HEK293 (cell line): ENCODE data around the gene MELTF.

Source experiments
- CTCF ChIA-PET: fragments of 350-600 bp; formaldehyde crosslinking; extraction: SDS; loops from one replicate; lab custom pipeline; 2021; ENCODE audit warnings: antibody characterized with exemption; lab: Yijun Ruan, JAX
- POLR2A ChIA-PET: fragments of 300-600 bp; formaldehyde crosslinking; extraction: SDS; loops from one replicate; lab custom pipeline; 2020; ENCODE audit warnings: antibody characterized with exemption, inconsistent platforms; lab: Yijun Ruan, JAX
- H3K27ac ChIP-seq: fragments of 200-500 bp; sonication (Bioruptor generic); 2 replicates; pipeline ENCODE4 v1.5.1; 2014; ENCODE audit warnings: low read depth, low read length, control low read depth, inconsistent platforms; ENCODE audit errors: extremely low read depth
- H3K36me3 ChIP-seq, 2 experiments: fragments of 200-500 bp in 1 of 2; sonication (Bioruptor generic) in 1 of 2; 1 replicate in 1 of 2; 2 replicates in 1 of 2; pipeline ENCODE4 v1.5.1; 2014 to 2017; ENCODE audit warnings: inconsistent platforms in 2 of 2, low read length in 2 of 2; ENCODE audit not compliant: control insufficient read depth in 2 of 2, insufficient read depth in 1 of 2
- H3K4me1 ChIP-seq: fragments of 200-500 bp; sonication (Bioruptor generic); 2 replicates; pipeline ENCODE4 v1.5.1; 2014; ENCODE audit warnings: mild to moderate bottlenecking, low read length, inconsistent platforms; ENCODE audit not compliant: control insufficient read depth, insufficient read depth
- H3K4me3 ChIP-seq: 2 replicates; pipeline ENCODE4 v1.5.1; 2011; ENCODE audit warnings: low read depth, mild to moderate bottlenecking, control low read depth, low read length, moderate library complexity
- H3K9me3 ChIP-seq: fragments of 200-500 bp; sonication (Bioruptor generic); 2 replicates; pipeline ENCODE4 v1.5.1; 2014; ENCODE audit warnings: low read depth, low read length, inconsistent platforms; ENCODE audit not compliant: control insufficient read depth, insufficient read depth
- OSR2 ChIP-seq: fragments of 450-650 bp; formaldehyde crosslinking; IDR thresholded peaks from 2 replicates; pipeline ENCODE4 v1.5.1; 2016; ENCODE audit warnings: missing biosample characterization, missing genetic modification characterization
- SALL2 ChIP-seq: fragments of 450-650 bp; formaldehyde crosslinking; IDR thresholded peaks from 2 replicates; pipeline ENCODE4 v1.5.0; 2017; ENCODE audit warnings: missing biosample characterization, mild to moderate bottlenecking, missing genetic modification characterization, borderline replicate concordance
- ZBTB49 ChIP-seq: fragments of 450-650 bp; formaldehyde crosslinking; IDR thresholded peaks from 2 replicates; pipeline ENCODE4 v1.5.1; 2016; ENCODE audit warnings: missing biosample characterization, missing genetic modification characterization, low read depth
- ZNF155 ChIP-seq: fragments of 450-650 bp; formaldehyde crosslinking; IDR thresholded peaks from 2 replicates; pipeline ENCODE4 v1.5.1; 2016; ENCODE audit warnings: missing biosample characterization, missing genetic modification characterization
- ZNF174 ChIP-seq: fragments of 450-650 bp; formaldehyde crosslinking; IDR thresholded peaks from 2 replicates; pipeline ENCODE4 v1.5.0; 2017; ENCODE audit warnings: missing biosample characterization, mild to moderate bottlenecking, missing genetic modification characterization
- ZNF423 ChIP-seq: fragments of 450-650 bp; formaldehyde crosslinking; IDR thresholded peaks from 2 replicates; pipeline ENCODE4 v1.5.1; 2016; ENCODE audit warnings: missing biosample characterization, missing genetic modification characterization
- ZNF426 ChIP-seq: fragments of 450-650 bp; formaldehyde crosslinking; IDR thresholded peaks from 2 replicates; pipeline ENCODE4 v1.5.1; 2017; ENCODE audit warnings: missing biosample characterization, missing genetic modification characterization, mild to moderate bottlenecking, inconsistent platforms, moderate library complexity
- ZNF488 ChIP-seq: fragments of 450-650 bp; formaldehyde crosslinking; IDR thresholded peaks from 2 replicates; pipeline ENCODE4 v1.5.1; 2016; ENCODE audit warnings: missing biosample characterization, missing genetic modification characterization
- ZNF558 ChIP-seq: fragments of 450-650 bp; formaldehyde crosslinking; IDR thresholded peaks from 2 replicates; pipeline ENCODE4 v1.5.1; 2016; ENCODE audit warnings: missing biosample characterization, missing genetic modification characterization
- ZNF610 ChIP-seq: fragments of 450-650 bp; formaldehyde crosslinking; IDR thresholded peaks from 2 replicates; pipeline ENCODE4 v1.5.1; 2016; ENCODE audit warnings: missing biosample characterization, missing genetic modification characterization, borderline replicate concordance
- ZNF664 ChIP-seq: fragments of 450-650 bp; formaldehyde crosslinking; IDR thresholded peaks from 2 replicates; pipeline ENCODE4 v1.5.1; 2016; ENCODE audit warnings: missing biosample characterization, missing genetic modification characterization
- ZSCAN30 ChIP-seq: fragments of 450-650 bp; IDR thresholded peaks from 2 replicates; pipeline ENCODE4 v1.5.1; 2018; ENCODE audit warnings: missing biosample characterization, mild to moderate bottlenecking, missing genetic modification characterization, moderate library complexity
- TF ChIP-seq, protein P1 (sequence below): IDR thresholded peaks from 2 replicates; pipeline ENCODE4 v1.6.1; 2011; ENCODE audit warnings: mild to moderate bottlenecking, low read depth, low read length, borderline replicate concordance
- TF ChIP-seq, protein P2 (sequence below): fragments of 450-650 bp; formaldehyde crosslinking; IDR thresholded peaks from 2 replicates; pipeline ENCODE4 v1.5.1; 2016; ENCODE audit warnings: missing biosample characterization, missing genetic modification characterization
- TF ChIP-seq, protein P3 (sequence below): fragments of 450-650 bp; formaldehyde crosslinking; IDR thresholded peaks from 2 replicates; pipeline ENCODE4 v1.5.1; 2016; ENCODE audit warnings: missing biosample characterization, missing genetic modification characterization
- TF ChIP-seq, protein P4 (sequence below): fragments of 450-650 bp; formaldehyde crosslinking; IDR thresholded peaks from 2 replicates; pipeline ENCODE4 v1.5.1; 2017; ENCODE audit warnings: missing biosample characterization, missing genetic modification characterization

Gene MELTF

DNA sequence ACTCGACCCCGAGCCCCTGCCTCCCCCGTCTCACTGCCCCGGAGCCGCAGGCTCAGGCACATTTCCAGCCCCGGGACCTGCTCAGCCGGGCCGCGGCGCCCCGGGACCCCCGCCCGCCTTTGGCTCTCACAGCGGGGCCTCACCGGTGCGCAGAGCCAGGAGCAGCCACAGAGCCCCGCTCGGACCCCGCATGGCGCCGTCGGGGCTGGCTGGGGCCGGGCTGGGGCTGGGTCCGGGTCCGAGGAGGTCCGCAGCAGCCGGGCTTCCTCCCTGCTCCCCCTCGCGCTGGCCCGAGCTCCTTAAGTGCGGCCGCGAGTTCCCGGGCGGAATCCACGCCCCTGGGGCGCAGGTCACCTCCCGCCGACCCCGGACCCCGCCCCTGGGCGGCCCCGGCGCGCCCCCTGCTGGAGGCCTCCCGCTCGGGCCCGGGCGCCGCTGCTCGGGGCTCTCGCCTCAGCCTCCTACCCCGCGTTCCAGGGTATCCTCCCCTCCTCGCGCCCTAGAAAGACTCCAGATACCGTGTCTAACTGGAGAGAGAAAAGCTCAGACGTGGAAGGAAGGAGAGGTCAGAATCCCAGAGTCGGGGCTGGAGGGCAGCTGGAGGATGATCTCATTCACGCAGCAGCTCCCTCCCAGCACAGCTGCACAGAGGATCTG lies at the start of gene MELTF (continued):
- TF ChIP-seq ZBTB49 (no peak), ZNF488 (tag by site-specific recombination) (no peak), ZSCAN30 (tag by site-specific recombination) (peak; percentile 62)

GRCh38 chr3:197076415-197076814 lies 46.8 kb upstream of the MELTF start:
- H3K36me3 ChIP-seq: peaks cover 0 to 14% of the 10 kb centered on the region in 2 experiments
- POLR2A ChIA-PET: no interaction called here

GRCh38 chr3:197068077-197068476 lies 38.5 kb upstream of the MELTF start:
- Histone ChIP-seq H3K4me3 (no peak overlapping the region), H3K36me3 (peaks cover 6 to 28% of the 10 kb centered on the region in 2 experiments; a peak in 2 of 3 replicates), H3K27ac (no peak overlapping the region), H3K9me3 (no peaks in the 10 kb centered on the region), H3K4me1 (no peaks in the 10 kb centered on the region)
- ChIA-PET CTCF (no interaction called here), POLR2A (interaction anchor here (0.6 kb wide), 1 partner anchor 45 kb away, joined by 3 read pairs; no protein-coding TSS in a partner anchor)
- TF ChIP-seq, protein P1, sequence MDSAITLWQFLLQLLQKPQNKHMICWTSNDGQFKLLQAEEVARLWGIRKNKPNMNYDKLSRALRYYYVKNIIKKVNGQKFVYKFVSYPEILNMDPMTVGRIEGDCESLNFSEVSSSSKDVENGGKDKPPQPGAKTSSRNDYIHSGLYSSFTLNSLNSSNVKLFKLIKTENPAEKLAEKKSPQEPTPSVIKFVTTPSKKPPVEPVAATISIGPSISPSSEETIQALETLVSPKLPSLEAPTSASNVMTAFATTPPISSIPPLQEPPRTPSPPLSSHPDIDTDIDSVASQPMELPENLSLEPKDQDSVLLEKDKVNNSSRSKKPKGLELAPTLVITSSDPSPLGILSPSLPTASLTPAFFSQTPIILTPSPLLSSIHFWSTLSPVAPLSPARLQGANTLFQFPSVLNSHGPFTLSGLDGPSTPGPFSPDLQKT: no peak
- TF ChIP-seq ZNF664 (tag by site-specific recombination) (no peak), ZNF155 (tag by site-specific recombination) (no peak)

More at GRCh38 chr3:197076415-197076814, 46.8 kb upstream of the MELTF start:
- TF ChIP-seq ZNF423 (tag by site-specific recombination) (no peak), ZNF426 (tag by site-specific recombination) (no peak), ZNF174 (tag by site-specific recombination) (no peak), ZNF610 (no peak), OSR2 (tag by site-specific recombination) (no peak)
- Histone ChIP-seq H3K9me3 (no peaks in the 10 kb centered on the region), H3K4me3 (no peak overlapping the region), H3K27ac (no peak overlapping the region), H3K4me1 (no peaks in the 10 kb centered on the region)
- CTCF ChIA-PET: interaction anchor here (0.6 kb wide), 1 partner anchor 9 kb away, joined by 3 read pairs; no protein-coding TSS in a partner anchor

- ChIA-PET CTCF (interaction anchor here (0.6 kb wide), 2 partner anchors 140 to 338 kb away, joined by 3 to 4 read pairs; no protein-coding TSS in a partner anchor), POLR2A (no interaction called here)
- peaks cover 6 to 54% of the 10 kb centered on the region in 2 experiments; a peak in 2 of 3 replicates for H3K36me3 ChIP-seq
- H3K4me1 ChIP-seq: no peaks in the 10 kb centered on the region
- no peak overlapping the region for H3K4me3 ChIP-seq
- no peak overlapping the region for H3K27ac ChIP-seq
- H3K9me3 ChIP-seq: no peaks in the 10 kb centered on the region
- TF ChIP-seq, protein P2, sequence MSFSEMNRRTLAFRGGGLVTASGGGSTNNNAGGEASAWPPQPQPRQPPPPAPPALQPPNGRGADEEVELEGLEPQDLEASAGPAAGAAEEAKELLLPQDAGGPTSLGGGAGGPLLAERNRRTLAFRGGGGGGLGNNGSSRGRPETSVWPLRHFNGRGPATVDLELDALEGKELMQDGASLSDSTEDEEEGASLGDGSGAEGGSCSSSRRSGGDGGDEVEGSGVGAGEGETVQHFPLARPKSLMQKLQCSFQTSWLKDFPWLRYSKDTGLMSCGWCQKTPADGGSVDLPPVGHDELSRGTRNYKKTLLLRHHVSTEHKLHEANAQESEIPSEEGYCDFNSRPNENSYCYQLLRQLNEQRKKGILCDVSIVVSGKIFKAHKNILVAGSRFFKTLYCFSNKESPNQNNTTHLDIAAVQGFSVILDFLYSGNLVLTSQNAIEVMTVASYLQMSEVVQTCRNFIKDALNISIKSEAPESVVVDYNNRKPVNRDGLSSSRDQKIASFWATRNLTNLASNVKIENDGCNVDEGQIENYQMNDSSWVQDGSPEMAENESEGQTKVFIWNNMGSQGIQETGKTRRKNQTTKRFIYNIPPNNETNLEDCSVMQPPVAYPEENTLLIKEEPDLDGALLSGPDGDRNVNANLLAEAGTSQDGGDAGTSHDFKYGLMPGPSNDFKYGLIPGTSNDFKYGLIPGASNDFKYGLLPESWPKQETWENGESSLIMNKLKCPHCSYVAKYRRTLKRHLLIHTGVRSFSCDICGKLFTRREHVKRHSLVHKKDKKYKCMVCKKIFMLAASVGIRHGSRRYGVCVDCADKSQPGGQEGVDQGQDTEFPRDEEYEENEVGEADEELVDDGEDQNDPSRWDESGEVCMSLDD (tag by site-specific recombination): no peak
- TF ChIP-seq, protein P3, sequence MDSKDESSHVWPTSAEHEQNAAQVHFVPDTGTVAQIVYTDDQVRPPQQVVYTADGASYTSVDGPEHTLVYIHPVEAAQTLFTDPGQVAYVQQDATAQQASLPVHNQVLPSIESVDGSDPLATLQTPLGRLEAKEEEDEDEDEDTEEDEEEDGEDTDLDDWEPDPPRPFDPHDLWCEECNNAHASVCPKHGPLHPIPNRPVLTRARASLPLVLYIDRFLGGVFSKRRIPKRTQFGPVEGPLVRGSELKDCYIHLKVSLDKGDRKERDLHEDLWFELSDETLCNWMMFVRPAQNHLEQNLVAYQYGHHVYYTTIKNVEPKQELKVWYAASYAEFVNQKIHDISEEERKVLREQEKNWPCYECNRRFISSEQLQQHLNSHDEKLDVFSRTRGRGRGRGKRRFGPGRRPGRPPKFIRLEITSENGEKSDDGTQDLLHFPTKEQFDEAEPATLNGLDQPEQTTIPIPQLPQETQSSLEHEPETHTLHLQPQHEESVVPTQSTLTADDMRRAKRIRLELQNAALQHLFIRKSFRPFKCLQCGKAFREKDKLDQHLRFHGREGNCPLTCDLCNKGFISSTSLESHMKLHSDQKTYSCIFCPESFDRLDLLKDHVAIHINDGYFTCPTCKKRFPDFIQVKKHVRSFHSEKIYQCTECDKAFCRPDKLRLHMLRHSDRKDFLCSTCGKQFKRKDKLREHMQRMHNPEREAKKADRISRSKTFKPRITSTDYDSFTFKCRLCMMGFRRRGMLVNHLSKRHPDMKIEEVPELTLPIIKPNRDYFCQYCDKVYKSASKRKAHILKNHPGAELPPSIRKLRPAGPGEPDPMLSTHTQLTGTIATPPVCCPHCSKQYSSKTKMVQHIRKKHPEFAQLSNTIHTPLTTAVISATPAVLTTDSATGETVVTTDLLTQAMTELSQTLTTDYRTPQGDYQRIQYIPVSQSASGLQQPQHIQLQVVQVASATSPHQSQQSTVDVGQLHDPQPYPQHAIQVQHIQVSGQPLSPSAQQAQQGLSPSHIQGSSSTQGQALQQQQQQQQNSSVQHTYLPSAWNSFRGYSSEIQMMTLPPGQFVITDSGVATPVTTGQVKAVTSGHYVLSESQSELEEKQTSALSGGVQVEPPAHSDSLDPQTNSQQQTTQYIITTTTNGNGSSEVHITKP (tag by site-specific recombination): no peak
- TF ChIP-seq ZNF558: no peak
- TF ChIP-seq SALL2 (tag by site-specific recombination): no peak
- TF ChIP-seq, protein P4, sequence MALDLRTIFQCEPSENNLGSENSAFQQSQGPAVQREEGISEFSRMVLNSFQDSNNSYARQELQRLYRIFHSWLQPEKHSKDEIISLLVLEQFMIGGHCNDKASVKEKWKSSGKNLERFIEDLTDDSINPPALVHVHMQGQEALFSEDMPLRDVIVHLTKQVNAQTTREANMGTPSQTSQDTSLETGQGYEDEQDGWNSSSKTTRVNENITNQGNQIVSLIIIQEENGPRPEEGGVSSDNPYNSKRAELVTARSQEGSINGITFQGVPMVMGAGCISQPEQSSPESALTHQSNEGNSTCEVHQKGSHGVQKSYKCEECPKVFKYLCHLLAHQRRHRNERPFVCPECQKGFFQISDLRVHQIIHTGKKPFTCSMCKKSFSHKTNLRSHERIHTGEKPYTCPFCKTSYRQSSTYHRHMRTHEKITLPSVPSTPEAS (tag by site-specific recombination): no peak
Observed at GRCh38 chr3:197064771-197065170, 35.2 kb upstream of the MELTF start.
